Immature natural killer cell (primary cell): ENCODE results near the gene RFPL3. TPM values are rescaled to one million over a fixed set of nuclear protein-coding genes. Genes with fewer than 3 reads are reported as not detected.
A peak's percentile ranks its signal among the peaks of the same experiment; 100 is the strongest.
"Not testable (repeated sequence)": the region's sequence is repeated elsewhere in the genome, so short reads cannot be mapped to it uniquely, and the experiment has no call there.

Experiments
- DNase-seq, 3 donors: peaks; one replicate each; pipeline ENCODE4 v3.0.0; 2022; ENCODE audit warnings: mixed read lengths in 1 of 3
- H3K27ac Mint-ChIP-seq, 6 donors: one replicate each; pipeline ENCODE4 v1.8.0; 2020; ENCODE audit warnings: mixed read lengths in 6 of 6, mild to moderate bottlenecking in 5 of 6, inconsistent platforms in 4 of 6, moderate library complexity in 3 of 6
- H3K27me3 Mint-ChIP-seq, 3 donors: one replicate each; pipeline ENCODE4 v1.8.0; 2020 to 2021; ENCODE audit warnings: low read depth in 3 of 3, mild to moderate bottlenecking in 3 of 3, mixed read lengths in 3 of 3, moderate library complexity in 3 of 3, inconsistent platforms in 1 of 3
- H3K36me3 Mint-ChIP-seq, 3 donors: one replicate each; pipeline ENCODE4 v1.8.0; 2020; ENCODE audit warnings: mixed read lengths in 3 of 3, inconsistent platforms in 2 of 3, mild to moderate bottlenecking in 2 of 3
- H3K4me1 Mint-ChIP-seq, 2 donors: one replicate each; pipeline ENCODE4 v1.8.0; 2020; ENCODE audit warnings: inconsistent platforms in 2 of 2, mild to moderate bottlenecking in 2 of 2, mixed read lengths in 2 of 2, moderate library complexity in 1 of 2
- H3K4me3 Mint-ChIP-seq, 5 donors: one replicate each; pipeline ENCODE4 v1.8.0; 2020; ENCODE audit warnings: mild to moderate bottlenecking in 5 of 5, mixed read lengths in 5 of 5, inconsistent platforms in 3 of 5, moderate library complexity in 3 of 5
- H3K9me3 Mint-ChIP-seq, 6 donors: one replicate each; pipeline ENCODE4 v1.8.0; 2020; ENCODE audit warnings: mild to moderate bottlenecking in 6 of 6, mixed read lengths in 6 of 6, inconsistent platforms in 4 of 6, moderate library complexity in 3 of 6
- polyA plus RNA-seq, 3 donors: library from polyadenylated mRNA; unstranded; fragments of 300-500 nt; fragmentation: Illumina TruSeq; gene quantifications; one replicate each; pipeline ENCODE4 v1.2.3, GENCODE V29; 2021

RFPL3 gene
- polyA plus RNA-seq, 3 donors from 2014 or later, result not detected

GRCh38 chr22:32333769-32334659 is 23.7 kb upstream of the RFPL3 start:
- peak overlapping the region in 1 of 6 donors; percentile 2 for H3K27ac Mint-ChIP-seq
- H3K36me3 Mint-ChIP-seq, result no peaks in the 10 kb centered on the region
- H3K9me3 Mint-ChIP-seq, result no peaks in the 10 kb centered on the region
- no peak overlapping the region for H3K4me3 Mint-ChIP-seq
- DNase-seq, result no peak
- H3K4me1 Mint-ChIP-seq, result no peaks in the 10 kb centered on the region
- peaks cover 0 to 6% (median 4%) of the 10 kb centered on the region in 3 donors for H3K27me3 Mint-ChIP-seq

GRCh38 chr22:32334660-32335365 is 22.9 kb upstream of the RFPL3 start:
- Mint-ChIP-seq H3K4me3 (no peak overlapping the region), H3K27me3 (peaks cover 0 to 6% (median 4%) of the 10 kb centered on the region in 3 donors), H3K36me3 (no peaks in the 10 kb centered on the region), H3K9me3 (no peaks in the 10 kb centered on the region), H3K4me1 (no peaks in the 10 kb centered on the region), H3K27ac (no peak overlapping the region)
- no peak for DNase-seq

- no peaks in the 10 kb centered on the region for H3K36me3 Mint-ChIP-seq
- H3K27ac Mint-ChIP-seq, result no peak overlapping the region
- no peaks in the 10 kb centered on the region for H3K4me1 Mint-ChIP-seq
- DNase-seq, result no peak
- H3K27me3 Mint-ChIP-seq, result peaks cover 0 to 5% (median 4%) of the 10 kb centered on the region in 3 donors
- no peak overlapping the region for H3K4me3 Mint-ChIP-seq
- no peaks in the 10 kb centered on the region for H3K9me3 Mint-ChIP-seq
These were observed 22.2 kb upstream of the RFPL3 start for GRCh38 chr22:32335471-32335870.

DNA sequence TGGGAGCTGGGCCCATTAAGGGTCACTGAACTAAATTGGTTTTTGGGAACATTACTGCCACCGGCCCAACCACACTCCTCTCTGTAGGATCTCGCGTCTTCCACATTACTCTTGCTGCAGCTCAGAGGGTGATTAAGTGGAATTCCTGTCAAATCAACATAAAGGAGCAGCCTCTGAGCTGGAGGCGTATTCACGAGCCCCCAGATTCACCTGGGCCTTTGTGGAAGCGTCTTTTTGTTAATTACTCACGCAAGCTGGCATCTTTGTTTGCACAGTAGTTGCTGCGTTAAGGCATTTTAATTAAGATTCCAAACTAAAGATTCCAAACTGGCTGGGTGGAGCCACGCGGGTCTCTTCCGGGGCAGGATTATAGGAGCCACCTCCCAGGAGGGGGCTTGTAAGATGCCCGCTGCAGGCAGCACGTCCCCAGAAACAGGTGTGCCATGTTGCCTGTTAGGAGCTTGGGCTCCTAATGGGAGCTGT is 21.5 kb upstream of the RFPL3 start:
- peaks cover 0 to 8% (median 5%) of the 10 kb centered on the region in 3 donors for H3K27me3 Mint-ChIP-seq
- H3K36me3 Mint-ChIP-seq, result no peaks in the 10 kb centered on the region
- DNase-seq, result no peak
- no peaks in the 10 kb centered on the region for H3K4me1 Mint-ChIP-seq
- no peaks in the 10 kb centered on the region for H3K9me3 Mint-ChIP-seq
- no peak overlapping the region for H3K4me3 Mint-ChIP-seq
- H3K27ac Mint-ChIP-seq, result no peak overlapping the region

DNA sequence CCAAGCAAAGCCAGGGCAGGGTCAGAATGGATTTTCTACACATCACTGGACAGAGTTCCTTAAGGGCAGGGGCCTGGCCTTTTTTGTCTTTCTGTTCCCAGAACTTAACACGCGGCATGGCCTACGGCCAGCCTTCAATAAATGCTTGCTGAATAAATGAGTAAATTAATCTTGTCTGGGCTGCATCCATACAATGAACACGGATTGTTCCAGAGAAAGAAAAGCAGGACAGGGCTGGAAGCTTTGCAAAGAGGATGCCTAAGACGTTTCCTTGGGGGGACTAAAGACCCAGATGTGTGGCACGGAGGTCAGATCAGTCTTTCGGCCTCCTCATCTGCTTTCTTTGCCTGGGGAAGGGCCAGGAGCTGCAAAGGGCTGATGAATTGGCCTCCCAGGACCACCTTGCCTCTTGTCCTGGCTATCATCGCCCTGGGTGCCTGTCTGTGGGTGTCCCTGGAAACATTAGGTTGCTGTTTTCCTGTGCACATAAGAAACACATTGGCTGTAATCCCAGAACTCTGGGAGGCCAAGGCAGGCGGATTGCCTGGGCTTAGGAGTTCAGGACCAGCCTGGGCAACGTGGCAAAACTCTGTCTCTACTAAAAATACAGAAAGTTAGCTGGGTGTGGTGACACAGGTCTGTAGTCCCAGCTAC is 20.8 kb upstream of the RFPL3 start:
- Mint-ChIP-seq H3K27me3 (peaks cover 0 to 8% (median 8%) of the 10 kb centered on the region in 3 donors), H3K36me3 (no peaks in the 10 kb centered on the region), H3K4me3 (no peak overlapping the region), H3K27ac (no peak overlapping the region), H3K9me3 (no peaks in the 10 kb centered on the region), H3K4me1 (peaks cover 0 to under 1% of the 10 kb centered on the region in 2 donors)
- no peak for DNase-seq

- not testable (repeated sequence) for H3K4me1 Mint-ChIP-seq
These were observed 20.2 kb upstream of the RFPL3 start for GRCh38 chr22:32337425-32337824.

GRCh38 chr22:32338757-32339156 is 18.9 kb upstream of the RFPL3 start:
- no peak overlapping the region for H3K4me3 Mint-ChIP-seq
- H3K27me3 Mint-ChIP-seq, result peaks cover 0 to 9% (median 8%) of the 10 kb centered on the region in 3 donors
- peaks cover 5 to 15% of the 10 kb centered on the region in 2 donors for H3K4me1 Mint-ChIP-seq
- no peaks in the 10 kb centered on the region for H3K9me3 Mint-ChIP-seq
- H3K36me3 Mint-ChIP-seq, result no peaks in the 10 kb centered on the region
- no peak for DNase-seq
- H3K27ac Mint-ChIP-seq, result no peak overlapping the region

More at GRCh38 chr22:32337425-32337824, 20.2 kb upstream of the RFPL3 start:
- not testable (repeated sequence) for H3K27me3 Mint-ChIP-seq, H3K9me3 Mint-ChIP-seq, DNase-seq, H3K4me3 Mint-ChIP-seq, H3K27ac Mint-ChIP-seq, H3K36me3 Mint-ChIP-seq

GRCh38 chr22:32339190-32340012 is 18.3 kb upstream of the RFPL3 start:
- Mint-ChIP-seq H3K4me1 (peaks cover 5 to 18% of the 10 kb centered on the region in 2 donors), H3K36me3 (no peaks in the 10 kb centered on the region), H3K9me3 (no peaks in the 10 kb centered on the region), H3K27me3 (peaks cover 0 to 8% (median 8%) of the 10 kb centered on the region in 3 donors), H3K27ac (no peak overlapping the region), H3K4me3 (no peak overlapping the region)
- no peak for DNase-seq

DNA sequence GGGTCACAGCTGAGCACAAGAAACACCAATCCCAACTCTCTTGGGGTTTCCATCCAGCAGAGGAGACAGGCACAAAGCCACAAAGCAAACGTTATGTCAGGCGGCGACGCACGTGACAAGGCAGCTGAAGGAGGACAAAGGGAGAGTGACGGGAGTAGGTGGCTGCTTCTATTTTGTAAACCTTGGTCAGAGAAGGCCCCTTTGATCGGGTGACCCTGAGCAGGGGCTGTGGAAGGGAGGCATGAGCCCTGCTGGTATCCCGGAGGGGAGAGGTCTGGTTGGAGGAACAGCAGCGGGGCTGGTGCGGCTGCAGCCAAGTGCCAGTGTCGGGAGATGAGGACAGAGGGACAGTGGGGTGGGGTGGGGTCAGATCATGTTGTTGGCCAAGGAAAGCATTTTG is 17.3 kb upstream of the RFPL3 start:
- Mint-ChIP-seq H3K27me3 (peaks cover 2 to 9% (median 6%) of the 10 kb centered on the region in 3 donors), H3K4me3 (no peak overlapping the region), H3K36me3 (no peaks in the 10 kb centered on the region), H3K9me3 (no peaks in the 10 kb centered on the region), H3K4me1 (peaks cover 5 to 18% of the 10 kb centered on the region in 2 donors), H3K27ac (no peak overlapping the region)
- no peak for DNase-seq

GRCh38 chr22:32341122-32341740 is 16.4 kb upstream of the RFPL3 start:
- Mint-ChIP-seq H3K9me3 (no peaks in the 10 kb centered on the region), H3K27ac (no peak overlapping the region), H3K4me1 (peaks cover 5 to 18% of the 10 kb centered on the region in 2 donors), H3K4me3 (no peak overlapping the region), H3K27me3 (peaks cover 5 to 14% (median 6%) of the 10 kb centered on the region in 3 donors), H3K36me3 (no peaks in the 10 kb centered on the region)
- no peak for DNase-seq

DNA sequence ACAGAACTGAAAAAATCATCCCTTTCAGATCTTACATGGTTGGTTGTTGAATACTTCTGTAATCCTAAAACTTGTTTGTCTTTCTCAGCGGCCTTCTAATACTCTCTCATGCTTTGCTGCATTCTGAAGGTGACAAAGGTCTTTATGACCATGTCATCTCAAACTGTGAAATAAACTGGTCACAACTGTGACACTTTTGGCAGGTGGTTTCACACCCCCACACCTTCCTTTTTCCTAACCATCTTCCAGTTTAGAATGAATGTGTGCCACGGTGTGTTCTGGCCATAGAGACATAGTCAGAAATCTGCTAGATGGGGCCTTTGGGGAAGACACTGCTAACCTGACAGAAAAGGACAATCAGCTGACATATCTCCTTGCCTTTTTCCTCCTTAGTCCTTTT is 14.7 kb upstream of the RFPL3 start:
- Mint-ChIP-seq H3K36me3 (no peaks in the 10 kb centered on the region), H3K27me3 (peaks cover 5 to 12% (median 5%) of the 10 kb centered on the region in 3 donors), H3K4me3 (no peak overlapping the region), H3K9me3 (no peaks in the 10 kb centered on the region), H3K4me1 (peaks cover 5 to 18% of the 10 kb centered on the region in 2 donors), H3K27ac (no peak overlapping the region)
- no peak for DNase-seq

- no peak overlapping the region for H3K4me3 Mint-ChIP-seq
- no peak for DNase-seq
- no peak overlapping the region for H3K27ac Mint-ChIP-seq
- no peaks in the 10 kb centered on the region for H3K9me3 Mint-ChIP-seq
- peaks cover 3 to 12% (median 5%) of the 10 kb centered on the region in 3 donors for H3K27me3 Mint-ChIP-seq
- H3K36me3 Mint-ChIP-seq, result no peaks in the 10 kb centered on the region
- peaks cover 5 to 18% of the 10 kb centered on the region in 2 donors for H3K4me1 Mint-ChIP-seq
These were observed 13.7 kb upstream of the RFPL3 start for GRCh38 chr22:32343941-32344340.
